ENCODE data around the gene NTMT2.

- TF ChIP-seq POLR2A (IDR thresholded peaks at IDR 0.05), result no peak
- no peak for TF ChIP-seq CTCF (IDR thresholded peaks at IDR 0.05)
Observed at GRCh38 chr1:170213596-170213995, 67.8 kb downstream of the NTMT2 start.
